ENCODE measurements around the gene AP5M1. TPM values are rescaled to one million over a fixed set of nuclear protein-coding genes. Genes with fewer than 3 reads are reported as not detected.
"Not testable (repeated sequence)": the region's sequence is repeated elsewhere in the genome, so short reads cannot be mapped to it uniquely, and the experiment has no call there.

AP5M1 gene
- total RNA-seq, 1 donor from 2014 or later: 22.3 TPM

DNA sequence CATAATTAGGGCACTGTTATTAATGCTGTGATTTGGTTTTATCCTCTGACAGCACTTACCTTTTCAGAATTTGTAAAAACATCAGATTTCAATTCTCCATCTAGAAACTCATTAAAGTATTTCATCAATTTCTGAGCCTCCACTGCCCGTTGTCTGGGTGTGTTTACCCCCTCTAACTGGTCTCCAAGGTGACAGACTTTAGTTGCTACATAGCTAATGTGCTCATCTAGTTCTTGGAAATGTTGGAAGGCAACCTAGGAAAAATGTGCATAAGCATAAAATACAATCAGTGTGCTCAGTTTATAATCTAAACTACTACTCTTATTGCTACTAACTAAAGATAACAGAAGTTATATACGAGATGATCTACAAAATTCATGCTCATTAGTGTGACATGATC, 24.7 kb upstream of the AP5M1 start:
- no peak for DNase-seq (ENCODE audit: low read depth)
- no peak overlapping the region for H3K4me3 ChIP-seq (ENCODE audit: low read depth, low read length)
- TF ChIP-seq, protein P1, sequence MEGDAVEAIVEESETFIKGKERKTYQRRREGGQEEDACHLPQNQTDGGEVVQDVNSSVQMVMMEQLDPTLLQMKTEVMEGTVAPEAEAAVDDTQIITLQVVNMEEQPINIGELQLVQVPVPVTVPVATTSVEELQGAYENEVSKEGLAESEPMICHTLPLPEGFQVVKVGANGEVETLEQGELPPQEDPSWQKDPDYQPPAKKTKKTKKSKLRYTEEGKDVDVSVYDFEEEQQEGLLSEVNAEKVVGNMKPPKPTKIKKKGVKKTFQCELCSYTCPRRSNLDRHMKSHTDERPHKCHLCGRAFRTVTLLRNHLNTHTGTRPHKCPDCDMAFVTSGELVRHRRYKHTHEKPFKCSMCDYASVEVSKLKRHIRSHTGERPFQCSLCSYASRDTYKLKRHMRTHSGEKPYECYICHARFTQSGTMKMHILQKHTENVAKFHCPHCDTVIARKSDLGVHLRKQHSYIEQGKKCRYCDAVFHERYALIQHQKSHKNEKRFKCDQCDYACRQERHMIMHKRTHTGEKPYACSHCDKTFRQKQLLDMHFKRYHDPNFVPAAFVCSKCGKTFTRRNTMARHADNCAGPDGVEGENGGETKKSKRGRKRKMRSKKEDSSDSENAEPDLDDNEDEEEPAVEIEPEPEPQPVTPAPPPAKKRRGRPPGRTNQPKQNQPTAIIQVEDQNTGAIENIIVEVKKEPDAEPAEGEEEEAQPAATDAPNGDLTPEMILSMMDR (conservative IDR thresholded peaks at IDR 0.05; ENCODE audit: low read depth, low read length): no peak

DNA sequence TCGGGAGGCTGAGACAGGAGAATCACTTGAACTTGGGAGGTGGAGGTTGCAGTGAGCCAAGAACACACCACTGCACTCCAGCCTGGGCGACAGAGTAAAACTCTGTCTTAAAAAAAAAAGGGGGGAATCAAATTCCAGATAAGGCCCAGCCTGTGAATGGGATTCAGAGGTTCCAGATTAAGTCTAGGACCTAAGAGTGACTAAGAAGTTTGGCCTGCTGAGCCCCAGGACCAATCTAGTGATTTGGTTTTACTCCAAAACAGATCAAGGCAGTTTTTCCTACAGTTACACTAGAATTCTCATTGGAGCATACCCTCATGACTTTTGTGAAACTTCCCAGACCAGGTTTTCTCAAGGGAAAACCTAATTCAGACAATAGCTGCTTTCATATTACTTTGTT, 22.8 kb upstream of the AP5M1 start:
- H3K4me3 ChIP-seq (ENCODE audit: low read depth, low read length): no peak overlapping the region
- TF ChIP-seq, protein P1 (conservative IDR thresholded peaks at IDR 0.05; ENCODE audit: low read depth, low read length): no peak
- no peak for DNase-seq (ENCODE audit: low read depth)

DNA sequence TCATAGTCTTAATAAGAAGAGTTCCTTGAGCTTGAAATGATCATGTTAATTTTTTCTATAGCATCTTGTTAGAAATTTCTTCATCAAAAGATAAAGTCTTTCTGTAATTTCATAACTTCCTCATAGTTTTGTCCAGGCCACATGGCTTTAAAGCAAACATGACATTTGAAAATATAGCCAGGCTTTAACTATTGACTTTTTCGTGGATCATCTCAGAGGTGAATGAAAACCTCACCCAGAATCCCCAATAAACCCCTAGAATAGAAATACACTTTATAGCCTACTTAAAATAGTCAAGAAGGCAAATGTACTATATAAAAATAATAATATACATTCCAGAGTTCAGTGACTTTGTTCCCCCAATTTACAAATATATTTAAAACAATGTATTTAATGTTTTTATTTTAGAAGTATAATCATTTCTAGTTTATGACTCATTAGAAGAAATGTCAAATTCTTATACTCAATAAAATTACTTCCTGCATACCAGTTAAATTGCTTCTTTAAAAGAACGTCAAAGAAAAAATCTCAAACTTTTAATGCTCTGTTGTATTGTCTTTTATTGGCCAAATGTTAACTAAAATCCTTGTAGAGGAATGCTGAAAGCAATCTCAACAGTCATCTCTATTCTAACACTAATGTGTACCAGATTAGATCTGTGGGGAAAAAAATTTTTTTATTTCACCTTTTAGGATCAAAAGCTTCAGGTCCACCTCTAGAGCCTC, 21.7 kb upstream of the AP5M1 start:
- TF ChIP-seq, protein P1 (conservative IDR thresholded peaks at IDR 0.05; ENCODE audit: low read depth, low read length): no peak
- DNase-seq (ENCODE audit: low read depth): no peak

DNA sequence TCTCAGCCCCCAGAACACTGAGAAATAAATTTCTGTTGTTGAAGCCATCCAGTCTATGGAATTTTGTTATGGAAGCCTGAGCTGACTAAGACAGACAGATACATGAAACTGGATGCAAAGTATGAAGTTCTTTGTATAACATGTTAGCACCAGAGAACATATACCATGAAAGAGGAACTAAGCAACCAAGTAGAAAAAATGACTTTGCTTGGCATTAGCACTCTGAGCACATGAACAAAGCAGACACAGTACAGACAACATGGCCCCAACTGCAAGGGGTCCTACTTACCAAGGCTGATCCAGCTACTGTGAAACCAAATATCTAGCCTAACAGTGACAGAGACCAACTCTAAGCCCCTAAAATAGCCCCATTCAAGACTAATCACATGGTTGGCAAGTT, 13.9 kb upstream of the AP5M1 start:
- TF ChIP-seq, protein P1 (conservative IDR thresholded peaks at IDR 0.05; ENCODE audit: low read depth, low read length): no peak
- no peak overlapping the region for H3K4me3 ChIP-seq (ENCODE audit: low read depth, low read length)
- DNase-seq (ENCODE audit: low read depth): no peak

More for the DNA sequence above, 21.7 kb upstream of the AP5M1 start:
- no peak overlapping the region for H3K4me3 ChIP-seq (ENCODE audit: low read depth, low read length)

DNA sequence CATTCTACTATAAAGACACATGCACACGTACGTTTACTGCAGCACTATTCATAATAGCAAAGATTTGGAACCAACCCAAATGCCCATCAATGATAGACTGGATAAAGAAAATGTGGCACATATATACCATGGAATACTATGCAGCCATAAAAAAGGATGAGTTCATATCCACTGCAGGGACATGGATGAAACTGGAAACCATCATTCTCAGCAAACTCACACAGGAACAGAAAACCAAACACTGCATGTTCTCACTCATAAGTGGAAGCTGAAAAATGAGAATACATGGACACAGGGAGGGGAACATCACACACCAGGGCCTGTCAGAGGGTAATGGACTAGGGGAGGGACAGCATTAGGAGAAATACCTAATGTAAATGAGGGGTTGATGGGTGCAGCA, 10.6 kb upstream of the AP5M1 start:
- DNase-seq (ENCODE audit: low read depth); H3K4me3 ChIP-seq (ENCODE audit: low read depth, low read length): not testable (repeated sequence)

DNA sequence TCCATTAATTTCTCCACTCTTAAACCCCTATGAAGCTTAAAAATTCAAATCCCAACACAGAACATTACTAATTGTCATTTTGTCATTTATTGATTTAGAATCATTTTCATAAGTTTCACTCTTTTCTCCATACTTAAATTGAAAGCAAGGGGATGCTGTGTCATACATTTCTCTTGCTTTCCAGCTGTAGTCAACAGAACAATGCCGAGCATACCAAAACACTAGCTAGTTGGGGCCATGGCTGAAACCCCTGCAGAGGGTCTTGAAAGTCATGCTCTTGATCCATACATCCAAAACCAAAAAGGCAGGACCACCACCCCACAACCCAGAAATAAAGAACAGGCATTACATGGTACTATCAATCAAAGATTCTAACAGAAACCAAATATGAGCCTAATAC, 9.1 kb upstream of the AP5M1 start:
- DNase-seq (ENCODE audit: low read depth): no peak
- TF ChIP-seq, protein P1 (conservative IDR thresholded peaks at IDR 0.05; ENCODE audit: low read depth, low read length): no peak
- no peak overlapping the region for H3K4me3 ChIP-seq (ENCODE audit: low read depth, low read length)

DNA sequence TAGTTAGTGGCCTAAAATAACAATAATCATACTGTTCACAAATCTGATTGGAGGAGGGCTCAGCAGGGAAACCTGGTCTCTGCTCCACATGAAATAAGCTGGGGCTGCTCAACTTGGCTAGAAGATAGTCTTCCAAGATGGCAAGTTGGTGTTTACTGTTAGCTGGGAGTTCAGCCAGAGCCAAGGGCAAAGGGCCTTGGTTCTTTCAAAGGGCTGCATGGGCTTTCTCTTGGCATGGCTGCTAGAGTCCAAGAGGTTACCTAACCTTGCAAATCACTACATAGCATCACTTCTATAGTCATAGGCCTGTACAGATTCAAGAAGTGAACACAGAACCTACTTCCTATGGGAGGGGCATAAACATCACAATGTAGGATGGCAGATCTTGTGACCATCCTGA, 7.2 kb upstream of the AP5M1 start:
- TF ChIP-seq, protein P1 (conservative IDR thresholded peaks at IDR 0.05; ENCODE audit: low read depth, low read length): no peak
- H3K4me3 ChIP-seq (ENCODE audit: low read depth, low read length): no peak overlapping the region
- DNase-seq (ENCODE audit: low read depth): no peak
